Coronary artery (tissue), 2 donors: Measurements from ENCODE around the gene AGA.

ENCODE experiments used
- DNase-seq: peaks from one replicate; pipeline ENCODE4 v3.0.0-alpha.2; 2017; ENCODE audit warnings: low spot score
- H3K27ac ChIP-seq, 2 donors: fragments of 200-600 bp; sonication (generic); one replicate each; pipeline ENCODE4 v1.5.1; 2016 to 2019
- H3K4me3 ChIP-seq: fragments of 200-600 bp; sonication (generic); 2 replicates; pipeline ENCODE4 v1.5.1; 2016; ENCODE audit warnings: mild to moderate bottlenecking, moderate library complexity
- CTCF ChIP-seq: fragments of 200-600 bp; sonication (generic); IDR thresholded peaks from one replicate; pipeline ENCODE4 v1.5.1; 2019; ENCODE audit warnings: antibody characterized with exemption

The AGA gene

DNA sequence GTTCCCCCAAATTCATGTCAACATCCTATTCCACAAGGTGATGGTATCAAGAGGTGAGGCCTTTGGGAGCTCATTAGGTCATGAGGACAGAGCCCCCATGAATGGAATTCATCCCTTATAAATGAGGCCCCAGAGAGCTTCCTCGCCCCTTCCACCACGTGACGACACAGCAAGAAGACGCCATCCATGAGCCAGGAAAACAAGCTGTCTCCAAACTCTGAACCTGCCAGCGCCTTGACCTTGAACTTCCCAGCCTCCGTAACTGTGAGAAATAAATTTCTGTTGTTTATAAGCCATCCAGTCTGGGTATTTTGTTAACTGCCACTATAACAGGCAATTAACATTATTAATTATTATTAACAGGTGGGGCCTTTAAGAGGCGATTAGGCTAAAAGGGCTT lies 5.8 kb downstream of the AGA start:
- no peak for TF ChIP-seq CTCF
- no peak overlapping the region for H3K4me3 ChIP-seq
- DNase-seq: no peak

GRCh38 chr4:177434667-177435066 lies 7.6 kb downstream of the AGA start:
- no peak overlapping the region for H3K27ac ChIP-seq
- no peak for DNase-seq
- no peak for TF ChIP-seq CTCF

More for the DNA sequence above, 5.8 kb downstream of the AGA start:
- no peak overlapping the region for H3K27ac ChIP-seq

DNA sequence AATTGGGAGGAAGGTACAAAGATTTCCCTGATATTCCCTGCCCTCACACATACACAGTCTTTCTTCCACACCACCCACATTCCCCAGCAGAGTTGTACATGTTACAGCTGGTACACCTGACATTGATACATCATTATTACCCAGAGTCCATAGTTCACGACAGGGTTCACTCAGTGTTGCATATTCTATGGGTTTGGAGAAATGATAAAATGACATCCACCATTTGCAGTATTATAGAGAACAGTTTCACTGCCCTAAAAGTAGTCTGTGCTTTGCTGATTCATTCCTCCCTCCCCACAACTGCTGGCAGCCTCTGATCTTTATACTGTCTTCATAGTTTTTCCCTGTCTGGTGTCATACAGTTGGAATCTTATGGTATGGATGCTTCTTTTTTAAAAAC lies 15.0 kb downstream of the AGA start:
- TF ChIP-seq CTCF: no peak
- no peak overlapping the region for H3K27ac ChIP-seq
- DNase-seq: no peak
- no peak overlapping the region for H3K4me3 ChIP-seq

More at GRCh38 chr4:177434667-177435066, 7.6 kb downstream of the AGA start:
- no peak overlapping the region for H3K4me3 ChIP-seq

GRCh38 chr4:177419434-177419833 lies 22.8 kb downstream of the AGA start:
- TF ChIP-seq CTCF: no peak
- DNase-seq: no peak
- Histone ChIP-seq H3K27ac (no peak overlapping the region), H3K4me3 (no peak overlapping the region)

DNA sequence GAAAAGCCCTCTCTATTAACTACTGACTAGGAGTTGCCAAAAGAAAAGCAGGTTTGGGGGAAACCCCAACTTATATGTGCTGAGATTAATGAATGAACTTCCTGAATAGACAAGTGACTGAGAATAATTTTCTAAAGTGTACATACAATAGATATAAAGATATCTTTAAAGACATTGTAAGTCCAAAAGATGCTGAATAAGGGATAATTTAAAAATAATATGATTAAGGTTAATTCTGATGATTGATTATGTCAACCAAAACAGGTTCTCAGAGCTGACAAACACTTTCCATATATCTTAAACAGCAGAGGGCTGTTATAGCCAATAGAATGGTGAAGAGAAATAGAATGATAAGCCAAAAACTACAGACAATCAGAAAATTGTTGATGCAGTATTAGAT lies 28.6 kb downstream of the AGA start:
- no peak for TF ChIP-seq CTCF
- DNase-seq: no peak
- no peak overlapping the region for H3K27ac ChIP-seq
- no peak overlapping the region for H3K4me3 ChIP-seq

- no peak overlapping the region for H3K4me3 ChIP-seq
- TF ChIP-seq CTCF: no peak
- DNase-seq: no peak
- H3K27ac ChIP-seq: no peak overlapping the region
Measured at GRCh38 chr4:177413076-177413475, 29.2 kb downstream of the AGA start.

DNA sequence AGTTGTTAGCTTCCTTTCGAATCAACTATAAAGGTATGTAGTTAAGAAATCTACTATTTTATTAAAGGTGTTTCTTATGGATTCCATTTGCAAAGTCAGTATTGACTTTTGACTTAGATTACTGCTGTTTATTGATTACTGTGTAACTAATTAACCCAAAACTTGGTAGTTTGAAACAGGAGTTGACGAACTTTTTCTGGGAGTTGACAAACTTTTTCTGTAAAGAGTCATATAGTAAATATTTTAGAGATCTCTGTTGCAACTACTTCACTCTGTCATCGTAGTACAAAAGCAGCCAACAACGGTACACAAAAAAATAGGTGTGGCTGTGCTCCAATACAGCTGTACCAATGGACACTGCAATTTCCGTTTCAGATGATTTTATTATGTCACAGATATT lies 30.2 kb downstream of the AGA start:
- Histone ChIP-seq H3K4me3 (no peak overlapping the region), H3K27ac (no peak overlapping the region)
- TF ChIP-seq CTCF: no peak
- DNase-seq: no peak
